H9 (cell line): ENCODE measurements around the gene GRID2IP. TPM values are rescaled to one million over a fixed set of nuclear protein-coding genes. Genes with fewer than 3 reads are reported as not detected.

ENCODE experiments used
- DNase-seq: peaks from one replicate; pipeline ENCODE4 v3.0.0-alpha.2; 2017
- H2AFZ ChIP-seq: one replicate; pipeline ENCODE4 v1.6.1; 2013; ENCODE audit warnings: mild to moderate bottlenecking, low read length, control low read depth, moderate library complexity
- H2AK5ac ChIP-seq: 2 replicates; pipeline ENCODE4 v1.6.1; 2013; ENCODE audit warnings: low read length, control low read depth, mixed read lengths; ENCODE audit not compliant: insufficient read length
- H2BK120ac ChIP-seq: one replicate; pipeline ENCODE4 v1.6.1; 2013; ENCODE audit warnings: low read depth, mild to moderate bottlenecking, low read length, control low read depth, inconsistent platforms; ENCODE audit not compliant: poor library complexity, severe bottlenecking
- H2BK12ac ChIP-seq: 2 replicates; pipeline ENCODE4 v1.6.1; 2013; ENCODE audit warnings: low read length, control low read depth, mixed read lengths, low read depth; ENCODE audit not compliant: insufficient read length
- H2BK15ac ChIP-seq: 2 replicates; pipeline ENCODE4 v1.6.1; 2013; ENCODE audit warnings: low read depth, low read length, control low read depth
- H2BK20ac ChIP-seq: one replicate; pipeline ENCODE4 v1.6.1; 2013; ENCODE audit warnings: low read depth, mild to moderate bottlenecking, low read length, control low read depth, inconsistent platforms; ENCODE audit not compliant: poor library complexity, severe bottlenecking
- H2BK5ac ChIP-seq: 2 replicates; pipeline ENCODE4 v1.6.1; 2013; ENCODE audit warnings: low read length, control low read depth, mixed read lengths; ENCODE audit not compliant: insufficient read length
- H3K14ac ChIP-seq: 2 replicates; pipeline ENCODE4 v1.6.1; 2013; ENCODE audit warnings: low read length, control low read depth; ENCODE audit not compliant: insufficient read depth
- H3K18ac ChIP-seq: 2 replicates; pipeline ENCODE4 v1.6.1; 2013; ENCODE audit warnings: low read depth, mild to moderate bottlenecking, mixed read lengths, low read length, control low read depth; ENCODE audit not compliant: insufficient read length
- H3K23ac ChIP-seq: 2 replicates; pipeline ENCODE4 v1.6.1; 2013; ENCODE audit warnings: low read length, control low read depth, mixed read lengths, low read depth; ENCODE audit not compliant: insufficient read length
- H3K23me2 ChIP-seq: 2 replicates; pipeline ENCODE4 v1.6.1; 2013; ENCODE audit warnings: low read depth, mild to moderate bottlenecking, mixed read lengths, low read length, control low read depth; ENCODE audit not compliant: insufficient read length, poor library complexity, severe bottlenecking
- H3K27ac ChIP-seq: 2 replicates; pipeline ENCODE4 v1.5.1; 2013; ENCODE audit warnings: low read length, control low read depth, mixed read lengths, low read depth; ENCODE audit not compliant: insufficient read length
- H3K27me3 ChIP-seq: 2 replicates; pipeline ENCODE4 v1.6.1; 2013; ENCODE audit warnings: low read length, control low read depth, inconsistent platforms; ENCODE audit not compliant: insufficient read depth
- H3K4ac ChIP-seq: 2 replicates; pipeline ENCODE4 v1.6.1; 2013; ENCODE audit warnings: low read depth, mild to moderate bottlenecking, control low read depth, inconsistent platforms, low read length, moderate library complexity
- H3K4me1 ChIP-seq: 2 replicates; pipeline ENCODE4 v1.6.1; 2013; ENCODE audit warnings: low read length, control low read depth, inconsistent platforms; ENCODE audit not compliant: insufficient read depth
- H3K4me2 ChIP-seq: 2 replicates; pipeline ENCODE4 v1.6.1; 2013; ENCODE audit warnings: low read length, control low read depth, mixed read lengths; ENCODE audit not compliant: insufficient read length, insufficient read depth
- H3K56ac ChIP-seq: 2 replicates; pipeline ENCODE4 v1.6.1; 2013; ENCODE audit warnings: low read depth, mild to moderate bottlenecking, mixed read lengths, low read length, control low read depth; ENCODE audit not compliant: insufficient read length
- H3K79me1 ChIP-seq: 2 replicates; pipeline ENCODE4 v1.6.1; 2013; ENCODE audit warnings: low read depth, mild to moderate bottlenecking, moderate library complexity, low read length, control low read depth, inconsistent platforms; ENCODE audit not compliant: insufficient read depth, poor library complexity, severe bottlenecking
- H3K79me2 ChIP-seq: 2 replicates; pipeline ENCODE4 v1.6.1; 2013; ENCODE audit warnings: low read length, control low read depth, inconsistent platforms; ENCODE audit not compliant: insufficient read depth
- H3K9ac ChIP-seq: 2 replicates; pipeline ENCODE4 v1.6.1; 2013; ENCODE audit warnings: low read length, control low read depth, mixed read lengths; ENCODE audit not compliant: insufficient read length; ENCODE audit errors: extremely low read depth
- H3K9me3 ChIP-seq: one replicate; pipeline ENCODE4 v1.6.1; 2013; ENCODE audit warnings: low read depth, low read length, inconsistent platforms; ENCODE audit not compliant: control insufficient read depth
- H3T11ph ChIP-seq: one replicate; pipeline ENCODE4 v1.6.1; 2013; ENCODE audit warnings: mild to moderate bottlenecking, low read length, control low read depth, inconsistent platforms
- H4K20me1 ChIP-seq: one replicate; pipeline ENCODE4 v1.6.1; 2013; ENCODE audit not compliant: control insufficient read depth, insufficient read length, insufficient read depth
- H4K5ac ChIP-seq: 2 replicates; pipeline ENCODE4 v1.6.1; 2013; ENCODE audit warnings: low read depth, mild to moderate bottlenecking, mixed read lengths, low read length, control low read depth; ENCODE audit not compliant: insufficient read length
- H4K8ac ChIP-seq: replicated peaks from 2 replicates; pipeline ENCODE4 v1.6.1; 2013; ENCODE audit warnings: low read length, control low read depth, mixed read lengths, low read depth; ENCODE audit not compliant: insufficient read length
- H4K91ac ChIP-seq: 2 replicates; pipeline ENCODE4 v1.6.1; 2013; ENCODE audit warnings: low read depth, mild to moderate bottlenecking, moderate library complexity, mixed read lengths, low read length, control low read depth; ENCODE audit not compliant: insufficient read length
- H3K27ac Mint-ChIP-seq, 3 experiments: 2 replicates in 2 of 3; 3 replicates in 1 of 3; pipeline ENCODE4 v1.8.0; 2020 to 2021; ENCODE audit warnings: mixed read lengths in 3 of 3, mild to moderate bottlenecking in 1 of 3, moderate library complexity in 1 of 3
- H3K27me3 Mint-ChIP-seq: 2 replicates; pipeline ENCODE4 v1.8.0; 2021; ENCODE audit warnings: low read depth, mild to moderate bottlenecking, moderate library complexity, mixed read lengths
- H3K36me3 Mint-ChIP-seq, 3 experiments: 2 replicates in 2 of 3; 3 replicates in 1 of 3; pipeline ENCODE4 v1.8.0; 2020 to 2021; ENCODE audit warnings: low read depth in 3 of 3, mixed read lengths in 3 of 3; ENCODE audit not compliant: insufficient read depth in 1 of 3
- H3K4me1 Mint-ChIP-seq, 2 experiments: 2 replicates each; pipeline ENCODE4 v1.8.0; 2020; ENCODE audit warnings: mixed read lengths in 2 of 2
- H3K4me3 Mint-ChIP-seq, 2 experiments: 2 replicates in 1 of 2; 3 replicates in 1 of 2; pipeline ENCODE4 v1.8.0; 2020 to 2021; ENCODE audit warnings: mild to moderate bottlenecking in 2 of 2, mixed read lengths in 2 of 2, moderate library complexity in 1 of 2
- H3K9me3 Mint-ChIP-seq, 2 experiments: 2 replicates in 1 of 2; 3 replicates in 1 of 2; pipeline ENCODE4 v1.8.0; 2020; ENCODE audit warnings: mild to moderate bottlenecking in 2 of 2, mixed read lengths in 2 of 2, moderate library complexity in 1 of 2
- CTCF ChIP-seq: fragments of 200-600 bp; sonication (generic); conservative IDR thresholded peaks from 3 replicates; pipeline ENCODE4 v1.8.0; 2021; ENCODE audit warnings: antibody characterized with exemption, mild to moderate bottlenecking
- WGBS: extraction: QIAGEN DNeasy Blood & Tissue Kit; methylation state at CpG from one replicate; pipeline ENCODE4 v1.1.7; 2013; ENCODE audit warnings: missing lambda C conversion rate, low lambda C conversion rate, mixed read lengths; ENCODE audit not compliant: insufficient read length; ENCODE audit errors: extremely low coverage; 5-methylcytosine and 5-hydroxymethylcytosine counted together
- total RNA-seq: library from RNA; stranded (reverse); gene quantifications from 2 replicates; pipeline ENCODE4 v1.2.1, GENCODE V29; 2021

The GRID2IP gene
- total RNA-seq, 1 experiment from 2014 or later, result 1.7 TPM

- Mint-ChIP-seq H3K9me3 (peaks cover 0 to 3% of the 10 kb centered on the region in 2 experiments; a peak in 2 of 5 replicates), H3K27ac (peak overlapping the region in 1 of 3 experiments; percentile 40; a peak in 2 of 7 replicates), H3K4me1 (peaks cover 4 to 10% of the 10 kb centered on the region in 2 experiments), H3K27me3 (peaks cover 6% of the 10 kb centered on the region), H3K4me3 (no peak overlapping the region; a peak in 1 of 5 replicates), H3K36me3 (peaks cover 0 to 3% (median under 1%) of the 10 kb centered on the region in 3 experiments; a peak in 2 of 7 replicates)
- Histone ChIP-seq H4K8ac (no peak overlapping the region), H3K9me3 (no peaks in the 10 kb centered on the region), H3K4me1 (no peaks in the 10 kb centered on the region), H2BK120ac (no peak overlapping the region), H2BK12ac (no peak overlapping the region), H2AK5ac (no peak overlapping the region), H4K5ac (no peak overlapping the region), H3K79me2 (no peaks in the 10 kb centered on the region), H3K23me2 (peaks cover 6% of the 10 kb centered on the region), H4K91ac (no peak overlapping the region), H3K14ac (no peak overlapping the region), H2BK20ac (no peak overlapping the region), H3K4ac (no peak overlapping the region), H3K4me2 (no peak overlapping the region), H4K20me1 (no peaks in the 10 kb centered on the region), H3K56ac (no peak overlapping the region), H2BK15ac (no peak overlapping the region), H3K27ac (no peak overlapping the region), H2AFZ (no peak overlapping the region), H3K9ac (no peak overlapping the region), H3T11ph (no peak overlapping the region), H2BK5ac (no peak overlapping the region), H3K79me1 (no peaks in the 10 kb centered on the region), H3K18ac (no peak overlapping the region), H3K23ac (no peak overlapping the region), H3K27me3 (no peaks in the 10 kb centered on the region)
- no peak for TF ChIP-seq CTCF
- no peak for DNase-seq
- no CpG with 5 or more reads among the region's 20 CpGs for WGBS
These were observed 45.3 kb downstream of the GRID2IP start for GRCh38 chr7:6505685-6506559.
